A549 (cell line): ENCODE measurements around the gene TDP1. TPM values are rescaled to one million over a fixed set of nuclear protein-coding genes. Genes with fewer than 3 reads are reported as not detected.

ENCODE experiments used
- ATAC-seq, 2 experiments: fragments of 200-7000 bp in 1 of 2; fragments of >200 bp in 1 of 2; cut with Nextera tagmentation in 1 of 2; cut with Tn5 transposase in 1 of 2; 3 replicates each; pipeline versions ENCODE4 v1.8.0 to v1.9.1; 2018 to 2020; ENCODE audit warnings: mild to moderate bottlenecking in 1 of 2, moderate library complexity in 1 of 2
- CTCF ChIA-PET: fragments of 300-600 bp; sonication (Branson Sonifier 250); formaldehyde crosslinking; extraction: SDS; loops from one replicate; lab custom pipeline; 2021; ENCODE audit warnings: antibody characterized with exemption, inconsistent platforms; lab: Yijun Ruan, JAX
- POLR2A ChIA-PET: fragments of 350-600 bp; formaldehyde crosslinking; extraction: SDS; loops from one replicate; lab custom pipeline; 2021; ENCODE audit warnings: antibody characterized with exemption, inconsistent platforms; lab: Yijun Ruan, JAX
- DNase-seq, 2 experiments: peaks; one replicate each; pipeline versions ENCODE4 v3.0.0 to v3.0.0-alpha.2; 2011 to 2016; ENCODE audit warnings: low read depth in 1 of 2, low spot score in 1 of 2
- FAIRE-seq: peaks from 2 replicates; lab custom pipeline; 2011; peaks lifted over from hg19 to GRCh38; lab: Jason Lieb, UNC
- H3K27ac ChIP-seq, 2 experiments: fragments of >200 bp; sonication (Bioruptor Twin); formaldehyde crosslinking; 3 replicates each; pipeline ENCODE4 v1.5.1; 2016 to 2017
- H3K4me1 ChIP-seq: fragments of >200 bp; sonication (Bioruptor Twin); formaldehyde crosslinking; 3 replicates; pipeline ENCODE4 v1.6.1; 2016
- H3K4me2 ChIP-seq: fragments of >200 bp; sonication (Bioruptor Twin); formaldehyde crosslinking; 3 replicates; pipeline ENCODE4 v1.6.1; 2016
- H3K4me3 ChIP-seq: fragments of >200 bp; sonication (Bioruptor Twin); formaldehyde crosslinking; 3 replicates; pipeline ENCODE4 v1.5.1; 2016
- H3K9me3 ChIP-seq: fragments of >200 bp; sonication (Bioruptor Twin); formaldehyde crosslinking; 3 replicates; pipeline ENCODE4 v1.6.1; 2016
- CBX8 ChIP-seq: fragments of 200-600 bp; sonication (generic); IDR thresholded peaks from 2 replicates; pipeline ENCODE4 v1.6.1; 2016
- CHD4 ChIP-seq: fragments of 200-600 bp; sonication (generic); IDR thresholded peaks from 2 replicates; pipeline ENCODE4 v1.6.1; 2016; ENCODE audit warnings: antibody characterized with exemption, mild to moderate bottlenecking, borderline replicate concordance
- CTCF ChIP-seq: fragments of >200 bp; sonication (Bioruptor Twin); formaldehyde crosslinking; IDR thresholded peaks from 3 replicates; pipeline ENCODE4 v1.5.1; 2016
- EP300 ChIP-seq, 2 experiments: fragments of >200 bp; sonication (Bioruptor Twin); formaldehyde crosslinking; IDR thresholded peaks; 2 replicates in 1 of 2; 3 replicates in 1 of 2; pipeline ENCODE4 v1.6.1; 2016 to 2017
- FOSL2 ChIP-seq, 2 experiments: fragments of 450-650 bp in 1 of 2; fragments of >200 bp in 1 of 2; sonication (Bioruptor Twin) in 1 of 2; formaldehyde crosslinking; IDR thresholded peaks; 2 replicates each; pipeline versions ENCODE4 v1.5.0 to v1.6.1; 2016 to 2020; ENCODE audit warnings: mild to moderate bottlenecking in 1 of 2, moderate library complexity in 1 of 2
- HOXA7 ChIP-seq: fragments of 250-450 bp; sonication (Bioruptor Pico); IDR thresholded peaks from 2 replicates; pipeline ENCODE4 v1.5.0; 2020; ENCODE audit warnings: mild to moderate bottlenecking, moderate library complexity
- KDM5A ChIP-seq: fragments of 200-600 bp; sonication (generic); IDR thresholded peaks from 2 replicates; pipeline ENCODE4 v1.6.1; 2016; ENCODE audit warnings: antibody characterized with exemption, mild to moderate bottlenecking
- MAZ ChIP-seq: fragments of 150-350 bp; IDR thresholded peaks from 2 replicates; pipeline ENCODE4 v1.6.1; 2014; ENCODE audit warnings: antibody characterized with exemption, low read depth, low read length, borderline replicate concordance
- POLR2AphosphoS2 ChIP-seq: conservative IDR thresholded peaks from 2 replicates; pipeline ENCODE4 v1.6.1; 2012; ENCODE audit warnings: low read length, improper control_type of control experiment, inconsistent platforms
- RAD21 ChIP-seq, 2 experiments: fragments of >200 bp in 1 of 2; sonication (Bioruptor Twin) in 1 of 2; formaldehyde crosslinking in 1 of 2; IDR thresholded peaks in 1 of 2; conservative IDR thresholded peaks in 1 of 2; 2 replicates in 1 of 2; 3 replicates in 1 of 2; pipeline ENCODE4 v1.6.1; 2012 to 2018; ENCODE audit warnings: inconsistent platforms in 1 of 2
- RARB ChIP-seq: fragments of 250-450 bp; sonication (Bioruptor Pico); IDR thresholded peaks from 2 replicates; pipeline ENCODE4 v1.8.0; 2021; ENCODE audit warnings: mild to moderate bottlenecking, moderate library complexity
- RCOR1 ChIP-seq: fragments of 150-350 bp; IDR thresholded peaks from 2 replicates; pipeline ENCODE4 v1.6.1; 2014; ENCODE audit warnings: antibody characterized with exemption, low read length, low read depth
- REST ChIP-seq: fragments of 200-600 bp; sonication (generic); IDR thresholded peaks from 2 replicates; pipeline ENCODE4 v1.6.1; 2016; ENCODE audit warnings: antibody characterized with exemption, mild to moderate bottlenecking, moderate library complexity
- RFX5 ChIP-seq: fragments of 450-650 bp; IDR thresholded peaks from 2 replicates; pipeline ENCODE4 v1.7.1; 2014; ENCODE audit warnings: antibody characterized with exemption, mild to moderate bottlenecking, moderate library complexity
- SMC3 ChIP-seq: fragments of >200 bp; sonication (Bioruptor Twin); formaldehyde crosslinking; IDR thresholded peaks from 3 replicates; pipeline ENCODE4 v1.6.1; 2018; ENCODE audit warnings: inconsistent platforms
- TFCP2L1 ChIP-seq: fragments of 250-450 bp; sonication (Bioruptor Pico); IDR thresholded peaks from 2 replicates; pipeline ENCODE4 v1.5.0; 2021; ENCODE audit warnings: mild to moderate bottlenecking
- ZFP36 ChIP-seq: fragments of 450-650 bp; IDR thresholded peaks from 2 replicates; pipeline ENCODE4 v1.6.1; 2014; ENCODE audit warnings: borderline replicate concordance; ENCODE audit not compliant: partially characterized antibody
- ZSCAN20 ChIP-seq: fragments of 250-450 bp; sonication (Bioruptor Pico); IDR thresholded peaks from 2 replicates; pipeline ENCODE4 v1.8.0; 2022; ENCODE audit warnings: mild to moderate bottlenecking, moderate library complexity
- WGBS: methylation state at CpG from one replicate; pipeline ENCODE4 v1.1.6; 2017; ENCODE audit errors: missing lambda C conversion rate; 5-methylcytosine and 5-hydroxymethylcytosine counted together
- polyA plus RNA-seq, 4 experiments: library from polyadenylated mRNA; depleted of rRNA in 3 of 4; stranded (reverse); fragments of >200 nt; fragmentation: RNase III in 1 of 4; extraction: RNeasy Plus Mini Kit Qiagen cat#74134 plus additional on column Dnase treatment in 1 of 4; gene quantifications; 2 replicates in 3 of 4; 3 replicates in 1 of 4; pipeline ENCODE4 v1.2.3, GENCODE V29; 2011 to 2017
- TF ChIP-seq, protein P1 (sequence below): fragments of 150-350 bp; IDR thresholded peaks from 2 replicates; pipeline ENCODE4 v1.6.1; 2014; ENCODE audit warnings: low read depth, mild to moderate bottlenecking, low read length
- TF ChIP-seq, protein P2 (sequence below): fragments of 250-450 bp; sonication (Bioruptor Pico); IDR thresholded peaks from 2 replicates; pipeline ENCODE4 v1.5.0; 2021; ENCODE audit warnings: mild to moderate bottlenecking, moderate library complexity, borderline replicate concordance
- TF ChIP-seq, protein P3 (sequence below): fragments of 250-450 bp; sonication (Bioruptor Pico); IDR thresholded peaks from 2 replicates; pipeline ENCODE4 v1.5.0; 2020; ENCODE audit warnings: low read depth, mild to moderate bottlenecking, moderate library complexity
- TF ChIP-seq, protein P4 (sequence below): fragments of 450-650 bp; IDR thresholded peaks from 2 replicates; pipeline ENCODE4 v1.6.1; 2014; ENCODE audit warnings: antibody characterized with exemption
- TF ChIP-seq, protein P5 (sequence below): IDR thresholded peaks from 2 replicates; pipeline ENCODE4 v1.6.1; 2012

The TDP1 gene
- polyA plus RNA-seq, 2 of the 4 experiments (the other 2 are of a cell fraction) = 15.2 to 21.6 TPM

DNA sequence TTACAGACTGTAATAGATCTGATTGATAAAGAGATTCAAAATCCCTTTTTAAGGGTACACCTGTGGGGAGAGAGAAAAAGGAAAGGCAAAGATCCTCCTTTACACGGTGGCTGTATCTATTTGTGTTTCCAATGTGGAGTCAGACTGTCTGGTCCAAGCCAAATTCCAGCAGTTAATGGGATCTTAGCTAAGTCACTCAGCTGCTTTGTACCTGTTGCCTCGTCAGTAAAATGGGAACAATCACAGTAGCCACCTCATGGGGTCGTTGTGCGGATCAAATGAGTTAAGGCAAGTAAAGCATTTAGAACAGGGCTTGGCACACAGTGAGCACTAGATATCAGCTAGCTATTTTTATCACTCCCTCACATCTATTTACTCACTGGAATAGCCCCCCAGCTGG is 48.1 kb upstream of the TDP1 start:
- no peak overlapping the region for H3K4me2 ChIP-seq
- POLR2A ChIA-PET = no interaction called here
- DNase-seq (no peak), ATAC-seq (no peak), FAIRE-seq (no peak)
- 82% methylated on average over 4 of the region's 4 CpGs for WGBS
- H3K4me3 ChIP-seq = no peak overlapping the region
- H3K27ac ChIP-seq = no peak overlapping the region
- peaks cover 22% of the 10 kb centered on the region for H3K4me1 ChIP-seq
- CTCF ChIA-PET = interaction anchor here (1.1 kb wide), 1 partner anchor 880 kb away, joined by 4 read pairs; no protein-coding TSS in a partner anchor
- H3K9me3 ChIP-seq = no peaks in the 10 kb centered on the region
- TF ChIP-seq, protein P1, sequence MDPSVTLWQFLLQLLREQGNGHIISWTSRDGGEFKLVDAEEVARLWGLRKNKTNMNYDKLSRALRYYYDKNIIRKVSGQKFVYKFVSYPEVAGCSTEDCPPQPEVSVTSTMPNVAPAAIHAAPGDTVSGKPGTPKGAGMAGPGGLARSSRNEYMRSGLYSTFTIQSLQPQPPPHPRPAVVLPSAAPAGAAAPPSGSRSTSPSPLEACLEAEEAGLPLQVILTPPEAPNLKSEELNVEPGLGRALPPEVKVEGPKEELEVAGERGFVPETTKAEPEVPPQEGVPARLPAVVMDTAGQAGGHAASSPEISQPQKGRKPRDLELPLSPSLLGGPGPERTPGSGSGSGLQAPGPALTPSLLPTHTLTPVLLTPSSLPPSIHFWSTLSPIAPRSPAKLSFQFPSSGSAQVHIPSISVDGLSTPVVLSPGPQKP = no peak
- TF ChIP-seq, protein P2, sequence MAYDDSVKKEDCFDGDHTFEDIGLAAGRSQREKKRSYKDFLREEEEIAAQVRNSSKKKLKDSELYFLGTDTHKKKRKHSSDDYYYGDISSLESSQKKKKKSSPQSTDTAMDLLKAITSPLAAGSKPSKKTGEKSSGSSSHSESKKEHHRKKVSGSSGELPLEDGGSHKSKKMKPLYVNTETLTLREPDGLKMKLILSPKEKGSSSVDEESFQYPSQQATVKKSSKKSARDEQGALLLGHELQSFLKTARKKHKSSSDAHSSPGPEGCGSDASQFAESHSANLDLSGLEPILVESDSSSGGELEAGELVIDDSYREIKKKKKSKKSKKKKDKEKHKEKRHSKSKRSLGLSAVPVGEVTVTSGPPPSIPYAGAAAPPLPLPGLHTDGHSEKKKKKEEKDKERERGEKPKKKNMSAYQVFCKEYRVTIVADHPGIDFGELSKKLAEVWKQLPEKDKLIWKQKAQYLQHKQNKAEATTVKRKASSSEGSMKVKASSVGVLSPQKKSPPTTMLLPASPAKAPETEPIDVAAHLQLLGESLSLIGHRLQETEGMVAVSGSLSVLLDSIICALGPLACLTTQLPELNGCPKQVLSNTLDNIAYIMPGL (CRISPR knock-in tag) = no peak
- TF ChIP-seq CBX8 (no peak), RFX5 (no peak), RAD21 (conservative IDR thresholded peaks at IDR 0.05 in 1 of 2, IDR thresholded peaks at IDR 0.05 in 1 of 2) (no peak), HOXA7 (no peak), TFCP2L1 (no peak), EP300 (IDR thresholded peaks at IDR 0.05) (no peak), ZSCAN20 (no peak), POLR2AphosphoS2 (no peak), RCOR1 (no peak), KDM5A (no peak), ZFP36 (no peak), SMC3 (no peak), REST (no peak)
- TF ChIP-seq, protein P3, sequence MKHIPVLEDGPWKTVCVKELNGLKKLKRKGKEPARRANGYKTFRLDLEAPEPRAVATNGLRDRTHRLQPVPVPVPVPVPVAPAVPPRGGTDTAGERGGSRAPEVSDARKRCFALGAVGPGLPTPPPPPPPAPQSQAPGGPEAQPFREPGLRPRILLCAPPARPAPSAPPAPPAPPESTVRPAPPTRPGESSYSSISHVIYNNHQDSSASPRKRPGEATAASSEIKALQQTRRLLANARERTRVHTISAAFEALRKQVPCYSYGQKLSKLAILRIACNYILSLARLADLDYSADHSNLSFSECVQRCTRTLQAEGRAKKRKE (CRISPR knock-in tag) = no peak

GRCh38 chr14:89908712-89909450 is 46.8 kb upstream of the TDP1 start:
- ATAC-seq (no peak), FAIRE-seq (no peak), DNase-seq (no peak)
- Histone ChIP-seq H3K27ac (0 out of 6 replicates have a peak overlapping the region, but pooled peaks of 1 of the 2 experiments have one; percentile 1), H3K9me3 (no peaks in the 10 kb centered on the region), H3K4me2 (no peak overlapping the region), H3K4me1 (peaks cover 31% of the 10 kb centered on the region)
- ChIA-PET POLR2A (no interaction called here), CTCF (interaction anchor here (0.6 kb wide), 1 partner anchor 109 kb away, joined by 5 read pairs; no protein-coding TSS in a partner anchor)
- 75% methylated on average over 9 of the region's 9 CpGs for WGBS
- TF ChIP-seq FOSL2 (IDR thresholded peaks at IDR 0.05) (no peak), FOSL2 (CRISPR knock-in tag; IDR thresholded peaks at IDR 0.05) (no peak), CBX8 (no peak), POLR2AphosphoS2 (no peak), MAZ (no peak), CHD4 (no peak), CTCF (no peak), RARB (CRISPR knock-in tag) (no peak)
- TF ChIP-seq, protein P4, sequence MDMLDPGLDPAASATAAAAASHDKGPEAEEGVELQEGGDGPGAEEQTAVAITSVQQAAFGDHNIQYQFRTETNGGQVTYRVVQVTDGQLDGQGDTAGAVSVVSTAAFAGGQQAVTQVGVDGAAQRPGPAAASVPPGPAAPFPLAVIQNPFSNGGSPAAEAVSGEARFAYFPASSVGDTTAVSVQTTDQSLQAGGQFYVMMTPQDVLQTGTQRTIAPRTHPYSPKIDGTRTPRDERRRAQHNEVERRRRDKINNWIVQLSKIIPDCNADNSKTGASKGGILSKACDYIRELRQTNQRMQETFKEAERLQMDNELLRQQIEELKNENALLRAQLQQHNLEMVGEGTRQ = no peak
- TF ChIP-seq, protein P5, sequence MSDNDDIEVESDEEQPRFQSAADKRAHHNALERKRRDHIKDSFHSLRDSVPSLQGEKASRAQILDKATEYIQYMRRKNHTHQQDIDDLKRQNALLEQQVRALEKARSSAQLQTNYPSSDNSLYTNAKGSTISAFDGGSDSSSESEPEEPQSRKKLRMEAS = no peak
- TF ChIP-seq, protein P3 (CRISPR knock-in tag) = no peak
- TF ChIP-seq, all 56 proteins: peak for 0
- H3K4me3 ChIP-seq = no peak overlapping the region
